Muscle layer of duodenum (tissue), 2 donors: ENCODE data around the gene CUBN.
A peak's percentile ranks its signal among the peaks of the same experiment; 100 is the strongest.

Source experiments
- H3K27ac ChIP-seq: one replicate; pipeline ENCODE4 v1.7.0; 2013; ENCODE audit warnings: mild to moderate bottlenecking, low read length
- H3K27me3 ChIP-seq: one replicate; pipeline ENCODE4 v1.7.0; 2013; ENCODE audit warnings: low read depth, mild to moderate bottlenecking, control low read depth, low read length
- H3K36me3 ChIP-seq, 2 donors: one replicate each; pipeline ENCODE4 v1.7.0; 2013; ENCODE audit warnings: low read length in 2 of 2, control low read depth in 1 of 2, mild to moderate bottlenecking in 1 of 2; ENCODE audit not compliant: insufficient read depth in 2 of 2, control insufficient read depth in 1 of 2
- H3K4me1 ChIP-seq, 2 donors: one replicate each; pipeline ENCODE4 v1.7.0; 2013; ENCODE audit warnings: low read length in 2 of 2, mild to moderate bottlenecking in 2 of 2, control low read depth in 1 of 2, moderate library complexity in 1 of 2; ENCODE audit not compliant: insufficient read depth in 2 of 2, control insufficient read depth in 1 of 2
- H3K4me3 ChIP-seq, 2 donors: one replicate each; pipeline ENCODE4 v1.7.0; 2013; ENCODE audit warnings: low read length in 2 of 2, low read depth in 1 of 2, mild to moderate bottlenecking in 1 of 2
- H3K9me3 ChIP-seq, 2 donors: one replicate each; pipeline ENCODE4 v1.7.0; 2013; ENCODE audit warnings: low read length in 2 of 2, control low read depth in 1 of 2, mild to moderate bottlenecking in 1 of 2; ENCODE audit not compliant: control insufficient read depth in 1 of 2
- donor health status: healthy.

Gene CUBN

DNA sequence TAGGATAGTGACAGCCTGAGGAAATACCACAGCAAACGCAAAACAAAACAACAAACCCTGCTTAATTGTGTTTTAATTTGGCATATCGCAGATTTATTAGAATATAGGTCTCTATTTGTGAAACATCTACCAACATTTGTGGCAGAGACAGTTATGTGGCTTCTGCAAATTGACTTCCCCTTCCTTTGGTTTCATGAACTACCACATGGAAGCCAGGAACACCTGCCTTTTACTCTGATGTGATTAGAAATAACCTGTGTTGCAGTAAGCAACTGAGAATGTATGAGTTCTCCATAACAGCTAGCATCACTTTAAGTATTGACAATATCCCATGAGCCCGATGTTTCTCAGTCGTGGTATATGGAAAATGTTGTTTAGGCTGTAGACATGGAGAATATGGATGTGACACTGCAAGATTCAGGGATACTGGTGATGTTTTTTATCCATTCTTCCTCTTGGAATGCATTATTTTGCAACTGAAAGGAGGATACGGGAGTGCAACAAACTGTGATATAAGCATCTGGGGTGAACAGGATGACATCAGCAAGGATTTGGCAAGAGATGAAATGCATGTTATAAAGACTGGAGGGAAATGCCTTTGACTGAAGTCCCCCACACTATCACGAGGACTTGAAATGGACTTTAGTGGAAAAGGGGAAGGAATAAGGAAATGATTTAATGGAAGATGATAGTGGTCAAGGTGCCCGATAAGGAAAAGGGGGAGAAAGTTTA, 95.9 kb downstream of the CUBN start:
- Histone ChIP-seq H3K27ac (no peak overlapping the region), H3K4me1 (peaks cover 6 to 11% of the 10 kb centered on the region in 2 donors)

DNA sequence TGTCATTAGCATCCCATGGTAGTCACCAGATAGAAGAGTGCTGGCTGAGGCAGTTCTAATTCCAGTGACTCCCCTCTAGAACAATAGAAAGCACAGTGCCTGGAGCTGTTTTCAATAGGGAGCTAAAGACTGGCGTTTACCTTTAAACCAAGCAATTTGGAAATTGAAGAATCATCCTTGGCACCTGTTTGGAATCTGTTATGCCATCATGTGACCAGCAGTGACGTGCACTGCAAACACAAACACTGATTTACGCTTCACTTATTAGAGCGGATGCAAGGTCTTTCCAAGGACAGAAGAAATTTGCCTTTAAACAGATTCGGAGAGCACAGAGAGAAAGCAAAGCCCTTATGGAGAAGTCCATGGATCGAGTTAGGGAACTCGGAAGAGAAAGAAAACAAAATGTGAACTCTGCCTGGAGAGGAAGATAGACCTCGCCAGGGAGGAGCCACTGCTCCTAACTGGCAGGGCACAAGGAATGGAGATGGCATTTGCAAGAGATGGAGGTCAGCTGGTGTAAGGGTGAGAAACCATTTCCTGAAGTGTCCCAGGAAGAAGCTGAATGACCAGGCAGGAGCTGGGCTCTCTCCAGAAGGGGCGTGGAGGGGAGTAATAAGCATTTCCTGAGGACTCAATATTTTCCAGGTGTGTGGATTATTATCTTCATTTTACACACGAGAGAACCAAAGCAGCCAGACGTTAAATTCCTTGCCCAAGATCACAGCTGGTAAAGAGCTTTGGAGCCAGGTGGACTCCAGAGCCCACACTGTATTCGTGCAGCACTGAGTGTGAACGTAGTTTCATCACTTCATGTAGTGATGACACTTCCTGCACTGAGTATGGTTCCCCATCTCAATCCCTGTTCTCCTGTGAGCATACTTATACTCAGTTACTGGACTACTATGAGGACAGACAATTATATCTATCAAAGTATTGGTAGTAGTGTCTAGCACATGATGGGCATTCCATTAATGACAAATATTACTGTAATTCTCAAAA, 97.7 kb downstream of the CUBN start:
- H3K27me3 ChIP-seq = no peaks in the 10 kb centered on the region
- H3K4me1 ChIP-seq = peaks cover 6 to 7% of the 10 kb centered on the region in 2 donors
- H3K36me3 ChIP-seq = peaks cover 0 to 2% of the 10 kb centered on the region in 2 donors
- no peak overlapping the region for H3K4me3 ChIP-seq
- H3K9me3 ChIP-seq = no peaks in the 10 kb centered on the region
- no peak overlapping the region for H3K27ac ChIP-seq

More for the DNA sequence above, 95.9 kb downstream of the CUBN start:
- Histone ChIP-seq H3K9me3 (no peaks in the 10 kb centered on the region), H3K4me3 (no peak overlapping the region), H3K27me3 (no peaks in the 10 kb centered on the region), H3K36me3 (no peaks in the 10 kb centered on the region)

DNA sequence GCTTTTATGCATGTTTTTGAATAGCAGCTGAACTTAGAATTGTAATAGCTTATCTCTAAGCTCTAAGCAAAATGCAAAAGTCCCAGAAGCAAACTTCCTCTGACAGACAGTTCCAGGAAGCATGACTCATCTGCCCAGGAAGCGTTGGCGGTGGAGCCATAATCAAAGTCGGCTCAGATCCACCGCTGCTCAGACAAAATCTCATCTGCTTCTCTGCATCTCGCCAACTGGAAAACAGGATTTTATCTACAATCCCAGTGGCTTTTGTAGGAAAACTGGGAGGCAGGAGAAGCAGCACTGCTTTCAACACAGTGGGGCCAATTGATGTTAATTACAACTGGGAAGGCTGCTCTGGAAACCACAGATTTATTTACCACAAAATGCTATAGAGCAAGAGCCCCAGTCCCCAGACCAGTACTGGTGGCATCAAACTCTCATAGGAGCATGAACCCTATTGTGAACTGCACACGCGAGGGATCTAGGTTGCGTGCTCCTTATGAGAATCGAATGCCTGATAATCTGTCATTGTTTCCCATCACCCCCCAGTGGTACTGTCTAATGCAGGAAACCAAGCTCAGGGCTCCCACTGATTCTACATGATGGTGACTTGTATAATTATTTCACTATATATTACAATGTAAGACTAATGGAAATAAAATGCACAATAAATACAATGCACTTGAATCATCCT, 99.9 kb downstream of the CUBN start:
- Histone ChIP-seq H3K4me1 (peaks cover 11 to 15% of the 10 kb centered on the region in 2 donors), H3K4me3 (peak overlapping the region in 1 of 2 donors; percentile 22), H3K27ac (peak overlapping the region; percentile 66), H3K27me3 (no peaks in the 10 kb centered on the region), H3K36me3 (peaks cover 0 to 12% of the 10 kb centered on the region in 2 donors), H3K9me3 (no peaks in the 10 kb centered on the region)

DNA sequence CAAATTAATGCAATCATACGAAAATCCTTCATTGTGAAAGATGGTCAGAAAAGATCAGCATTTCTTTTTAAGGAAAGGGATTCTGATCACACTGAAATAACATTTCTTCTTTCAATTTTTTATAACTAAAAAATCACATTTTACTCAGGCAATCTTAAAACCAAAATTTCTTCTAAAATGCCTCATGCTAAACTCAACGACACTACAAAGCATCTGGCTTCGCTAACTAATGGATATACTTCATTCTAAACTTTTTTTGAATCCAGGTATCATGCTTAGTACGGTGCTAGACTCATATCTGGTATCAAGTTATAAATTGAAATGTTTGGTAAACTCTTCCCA, 100.4 kb downstream of the CUBN start:
- Histone ChIP-seq H3K4me1 (peaks cover 11 to 15% of the 10 kb centered on the region in 2 donors), H3K27me3 (no peaks in the 10 kb centered on the region), H3K4me3 (peak overlapping the region in 1 of 2 donors; percentile 22), H3K27ac (peak overlapping the region; percentile 66), H3K36me3 (peaks cover 0 to 12% of the 10 kb centered on the region in 2 donors), H3K9me3 (no peaks in the 10 kb centered on the region)

DNA sequence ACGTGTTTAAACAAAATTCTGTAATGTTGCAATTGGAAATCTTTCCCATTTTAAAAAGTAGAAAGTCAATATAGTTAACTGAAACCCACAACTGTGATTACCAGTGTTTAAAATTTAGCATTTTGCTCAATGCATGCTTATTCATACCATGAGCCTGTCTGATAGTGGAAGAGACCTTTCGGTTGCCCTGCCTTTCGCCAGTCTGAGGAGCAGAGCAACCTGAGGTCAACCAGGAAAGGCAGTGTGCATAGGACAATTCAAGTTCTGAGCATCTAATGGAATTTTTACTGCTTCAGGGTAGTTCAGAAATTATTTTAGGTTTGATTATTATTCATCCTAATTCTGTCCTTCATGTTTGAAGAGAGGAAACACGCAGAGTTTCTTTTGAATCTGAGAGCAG, 100.8 kb downstream of the CUBN start:
- Histone ChIP-seq H3K4me3 (no peak overlapping the region), H3K9me3 (no peaks in the 10 kb centered on the region), H3K27ac (peak overlapping the region; percentile 66), H3K27me3 (no peaks in the 10 kb centered on the region), H3K36me3 (peaks cover 0 to 16% of the 10 kb centered on the region in 2 donors), H3K4me1 (peaks cover 11 to 19% of the 10 kb centered on the region in 2 donors)

DNA sequence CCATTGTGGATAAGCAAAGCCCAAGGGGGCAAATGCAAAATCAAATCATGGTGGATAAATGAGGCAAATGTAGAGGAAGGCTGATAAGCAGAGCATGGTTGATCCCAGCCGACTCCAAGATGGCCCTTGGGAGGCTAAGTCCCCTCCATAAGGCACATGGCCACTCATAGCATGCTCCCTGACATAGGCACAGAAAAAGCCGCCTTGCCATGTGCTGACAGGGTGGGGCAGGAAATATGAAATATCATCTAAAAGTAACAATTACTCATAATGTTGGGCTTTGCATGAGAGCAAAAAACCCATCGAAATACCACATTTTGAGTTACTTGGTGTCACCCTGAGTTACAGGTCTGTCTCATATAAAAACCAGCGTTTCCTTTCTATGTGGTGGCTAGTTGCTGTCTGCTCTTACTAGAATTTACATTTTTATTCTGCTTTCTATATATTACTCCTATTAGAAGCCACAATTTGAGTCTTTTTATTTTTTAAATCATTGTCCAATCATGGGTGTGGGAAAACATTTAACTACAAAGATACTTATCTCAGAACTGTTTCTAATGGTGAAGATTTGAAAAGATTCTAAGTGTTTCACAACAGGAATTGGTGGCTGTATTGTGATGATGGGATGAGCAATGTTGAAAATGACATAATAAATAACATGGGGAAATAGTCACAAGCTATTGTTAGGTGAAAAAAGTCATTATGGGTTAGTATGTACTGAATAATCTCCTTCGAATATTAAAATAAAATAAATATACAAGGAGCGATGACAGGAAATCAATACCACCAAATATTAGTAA, 102.7 kb downstream of the CUBN start:
- Histone ChIP-seq H3K4me1 (peaks cover 11 to 29% of the 10 kb centered on the region in 2 donors), H3K9me3 (no peaks in the 10 kb centered on the region), H3K27ac (no peak overlapping the region), H3K27me3 (no peaks in the 10 kb centered on the region), H3K4me3 (no peak overlapping the region), H3K36me3 (peaks cover 0 to 19% of the 10 kb centered on the region in 2 donors)

DNA sequence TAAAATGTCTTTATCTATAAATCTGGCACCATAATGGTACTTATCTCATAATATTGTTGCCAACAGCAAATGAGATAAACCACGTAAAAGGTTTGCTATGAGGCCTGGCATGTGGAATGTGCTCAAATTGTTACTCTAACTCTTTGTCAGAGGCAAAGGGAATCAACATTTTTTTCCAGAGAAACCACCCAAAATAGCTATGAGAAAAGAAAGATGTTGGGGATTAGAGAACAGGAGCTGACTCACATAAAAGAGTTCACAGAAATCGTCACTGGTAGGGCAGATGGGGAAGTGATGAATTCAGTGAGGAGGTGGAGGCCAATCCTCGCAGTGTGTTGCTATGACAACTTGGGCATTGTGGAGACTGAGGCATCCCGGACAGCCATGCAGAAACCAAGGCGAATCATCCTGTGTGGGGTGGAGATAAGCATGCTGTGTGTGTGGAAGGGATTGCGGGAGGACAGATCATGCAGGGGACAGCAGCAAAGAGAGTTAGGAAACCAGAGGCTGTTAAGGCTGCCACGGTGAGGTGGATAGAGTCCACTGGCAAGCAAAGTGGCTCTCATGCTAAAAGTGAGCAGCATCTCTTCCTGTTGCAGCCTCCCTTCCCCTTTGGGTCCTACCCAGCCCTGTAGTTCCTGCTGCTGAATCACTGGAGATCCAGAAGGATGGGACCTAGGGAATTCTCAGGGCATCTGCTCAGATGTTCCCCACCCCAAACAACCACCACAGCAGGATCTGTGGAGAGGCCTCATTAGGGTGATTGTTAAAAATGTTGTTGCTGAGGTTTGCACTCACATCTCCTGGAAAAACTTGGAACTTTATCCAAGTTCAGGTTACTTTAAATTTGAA, 103.9 kb downstream of the CUBN start:
- peak overlapping the region in 1 of 2 donors; percentile 0 for H3K4me3 ChIP-seq
- peaks cover 0 to 19% of the 10 kb centered on the region in 2 donors for H3K36me3 ChIP-seq
- peaks cover 11 to 29% of the 10 kb centered on the region in 2 donors for H3K4me1 ChIP-seq
- no peaks in the 10 kb centered on the region for H3K9me3 ChIP-seq
- H3K27ac ChIP-seq = peak overlapping the region; percentile 76
- no peaks in the 10 kb centered on the region for H3K27me3 ChIP-seq

DNA sequence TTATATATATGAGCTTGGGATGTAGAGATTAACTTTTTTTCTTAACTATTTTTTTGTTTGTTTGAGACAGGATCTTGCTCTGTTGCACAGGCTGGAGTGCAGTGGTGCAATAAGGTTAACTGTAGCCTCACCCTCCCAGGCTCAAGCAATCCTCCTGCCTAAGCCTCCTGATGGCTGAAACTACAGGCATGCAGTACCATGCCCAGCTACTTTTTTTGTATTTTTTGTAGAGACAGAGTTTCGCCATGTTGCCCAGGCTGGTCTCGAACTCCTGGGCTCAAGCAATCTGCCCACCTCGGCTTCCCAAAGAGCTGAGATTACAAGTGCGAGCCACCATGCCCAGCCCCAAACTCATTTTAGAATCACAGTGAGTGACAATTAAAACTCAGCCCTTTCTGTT, 105.2 kb downstream of the CUBN start:
- Histone ChIP-seq H3K36me3 (peaks cover 0 to 19% of the 10 kb centered on the region in 2 donors), H3K4me3 (no peak overlapping the region), H3K27me3 (no peaks in the 10 kb centered on the region), H3K4me1 (peaks cover 11 to 29% of the 10 kb centered on the region in 2 donors), H3K27ac (peak overlapping the region; percentile 89), H3K9me3 (no peaks in the 10 kb centered on the region)

DNA sequence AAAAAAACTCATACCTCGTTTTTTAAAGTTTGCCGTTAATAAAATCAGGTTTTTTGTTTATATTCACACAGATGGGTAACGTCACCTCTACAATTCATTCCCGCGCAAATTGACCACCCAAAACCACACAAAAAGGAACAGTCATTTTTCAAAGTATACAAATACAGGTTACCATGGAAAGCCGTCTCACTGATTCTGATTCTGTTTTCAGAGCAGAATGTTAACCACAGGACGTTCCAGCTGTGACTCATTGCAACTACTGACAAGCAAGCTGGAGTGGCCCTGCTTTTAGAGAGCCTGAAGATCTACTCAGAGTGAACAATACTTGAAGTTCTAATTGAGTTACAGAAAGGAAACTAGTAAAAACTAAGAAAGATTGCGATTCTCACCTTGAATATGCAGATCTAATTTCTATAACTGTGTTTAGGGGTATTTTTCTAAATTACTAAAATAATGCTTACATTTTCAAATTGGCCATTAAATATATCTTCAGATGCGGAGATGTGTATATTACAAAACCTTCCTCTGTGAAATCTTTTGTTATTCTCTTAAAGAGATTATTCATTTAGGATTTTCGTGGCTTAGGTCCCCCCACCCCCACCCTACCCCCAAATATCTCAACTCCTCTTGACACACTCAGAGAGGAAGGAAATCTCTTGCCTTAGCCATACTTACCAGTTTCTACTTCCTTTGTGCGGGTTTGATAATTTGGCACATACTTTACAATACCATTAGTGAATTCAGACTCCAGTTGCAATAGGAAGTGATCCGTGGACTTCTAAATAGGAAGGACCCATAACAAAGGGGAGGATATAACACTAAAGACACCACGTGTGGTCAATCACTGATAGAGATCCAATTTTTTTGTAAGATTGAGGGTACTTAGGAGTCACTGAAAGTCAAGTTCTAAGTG, 106.0 kb downstream of the CUBN start:
- Histone ChIP-seq H3K4me3 (no peak overlapping the region), H3K27me3 (no peaks in the 10 kb centered on the region), H3K4me1 (peaks cover 4 to 23% of the 10 kb centered on the region in 2 donors), H3K27ac (peak overlapping the region; percentile 89), H3K9me3 (no peaks in the 10 kb centered on the region), H3K36me3 (peaks cover 0 to 19% of the 10 kb centered on the region in 2 donors)
